ENCODE results near the gene AKAP8.

The AKAP8 gene

GRCh38 chr19:15330801-15331418, 48.7 kb downstream of the AKAP8 start:
- DNase-seq, result peak; percentile 67

DNA sequence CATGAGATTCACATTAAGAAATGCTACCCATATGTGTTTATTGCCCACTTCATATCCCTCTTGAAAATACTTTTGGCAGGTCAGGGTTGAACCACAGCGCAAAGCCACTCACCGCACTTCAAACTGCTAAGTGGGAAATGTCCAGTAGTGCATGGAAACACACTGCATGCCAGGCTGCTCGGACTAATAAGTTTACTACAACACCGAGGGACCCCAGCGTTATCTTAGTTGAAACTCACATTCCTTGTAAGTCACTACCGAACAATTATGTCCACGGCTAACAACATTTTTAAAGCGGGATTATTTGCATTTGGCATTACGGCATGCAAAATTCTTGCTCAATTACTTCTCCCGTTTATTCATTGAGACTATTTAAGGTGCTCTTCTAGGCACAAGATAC, 51.3 kb downstream of the AKAP8 start:
- DNase-seq, result no peak

DNA sequence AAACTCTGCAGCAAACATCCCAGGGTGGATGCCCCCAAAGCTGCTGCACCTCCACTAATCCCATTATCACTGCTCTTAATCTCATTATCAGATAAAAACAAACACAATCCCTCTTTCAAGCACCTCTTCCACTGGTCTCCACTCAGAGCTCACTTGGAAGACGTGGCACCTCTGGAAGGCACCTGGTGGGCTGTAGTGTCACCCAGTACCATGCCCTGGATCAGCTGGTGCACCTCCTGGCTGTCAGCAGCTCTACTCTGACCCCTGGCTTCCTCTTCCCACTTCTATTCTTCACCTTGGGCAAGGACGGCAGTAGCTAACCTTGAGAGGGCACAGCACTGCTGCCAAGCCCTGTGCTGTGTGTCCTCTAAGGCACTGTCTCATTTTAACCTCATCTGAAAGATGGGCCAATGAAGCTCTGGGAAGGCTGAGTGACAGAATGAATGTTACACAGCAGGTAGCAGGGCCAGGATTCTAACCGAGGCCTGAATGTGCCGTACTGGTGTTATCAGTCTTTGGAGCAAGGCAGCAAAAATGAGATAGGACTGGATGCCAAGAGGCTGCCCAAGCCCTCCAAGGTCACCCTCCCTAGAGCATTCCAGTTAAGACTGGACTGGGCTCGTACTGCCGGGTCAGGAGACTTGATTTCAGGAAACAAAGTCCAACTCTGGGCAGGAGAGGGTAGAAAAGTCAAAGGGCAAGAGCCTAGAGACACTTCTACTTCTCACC, 54.6 kb downstream of the AKAP8 start:
- no peak for DNase-seq

GRCh38 chr19:15323496-15324235, 55.9 kb downstream of the AKAP8 start:
- DNase-seq, result no peak

DNA sequence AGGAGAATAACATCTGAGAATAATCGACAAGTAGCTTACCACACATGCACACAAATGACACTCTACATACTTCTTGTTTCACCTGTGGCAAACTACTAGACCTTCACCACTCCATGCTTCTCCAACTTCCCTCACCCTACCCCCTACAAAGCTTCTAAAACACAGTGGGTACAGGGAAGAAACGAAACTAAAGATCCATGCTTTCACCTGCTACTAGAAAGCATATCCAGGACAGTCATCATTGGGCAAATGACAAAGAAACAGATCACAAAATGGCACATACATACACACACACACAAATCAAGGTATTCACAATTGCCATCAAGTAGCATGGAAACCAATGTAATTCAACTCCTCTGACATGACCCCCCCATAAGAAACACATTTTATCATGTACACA, 57.8 kb downstream of the AKAP8 start:
- no peak for DNase-seq

GRCh38 chr19:15320116-15320515, 59.5 kb downstream of the AKAP8 start:
- DNase-seq, result peak; percentile 84

- DNase-seq, result no peak
Observed at GRCh38 chr19:15318241-15318691, 61.3 kb downstream of the AKAP8 start.

GRCh38 chr19:15317392-15318071, 62.1 kb downstream of the AKAP8 start:
- peak; percentile 71 for DNase-seq

GRCh38 chr19:15316498-15316897, 63.1 kb downstream of the AKAP8 start:
- DNase-seq, result no peak

- DNase-seq, result no peak
Observed at GRCh38 chr19:15315101-15315500, 64.5 kb downstream of the AKAP8 start.

DNA sequence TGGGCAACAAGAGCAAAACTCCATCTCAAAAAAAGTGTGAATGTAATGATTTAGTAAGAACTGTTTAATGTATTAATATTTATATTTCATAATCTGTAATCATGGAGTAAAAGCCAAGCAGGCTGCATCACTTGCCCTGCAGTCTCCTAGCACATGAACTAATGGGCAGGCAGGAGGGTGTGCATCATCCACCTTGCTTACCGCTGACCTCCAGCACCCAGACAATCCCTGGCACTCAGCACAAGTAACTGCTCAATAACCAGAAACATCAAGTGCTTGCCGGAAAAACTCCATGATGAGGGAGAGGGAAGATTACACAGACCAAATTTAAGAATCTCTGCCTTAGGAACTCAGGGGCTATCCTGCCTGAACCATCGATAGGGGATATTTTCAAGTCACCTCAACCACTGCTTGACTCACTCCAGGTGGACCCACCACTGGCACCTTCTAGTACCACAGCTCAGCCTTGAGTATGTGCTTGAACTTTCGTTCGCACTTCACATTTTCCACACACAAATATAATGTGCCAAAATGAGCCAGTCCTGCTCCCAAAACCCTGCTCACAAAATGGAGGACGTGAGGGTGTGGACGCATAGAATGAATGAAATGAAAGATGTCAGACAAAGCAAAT, 65.8 kb downstream of the AKAP8 start:
- DNase-seq, result no peak

DNA sequence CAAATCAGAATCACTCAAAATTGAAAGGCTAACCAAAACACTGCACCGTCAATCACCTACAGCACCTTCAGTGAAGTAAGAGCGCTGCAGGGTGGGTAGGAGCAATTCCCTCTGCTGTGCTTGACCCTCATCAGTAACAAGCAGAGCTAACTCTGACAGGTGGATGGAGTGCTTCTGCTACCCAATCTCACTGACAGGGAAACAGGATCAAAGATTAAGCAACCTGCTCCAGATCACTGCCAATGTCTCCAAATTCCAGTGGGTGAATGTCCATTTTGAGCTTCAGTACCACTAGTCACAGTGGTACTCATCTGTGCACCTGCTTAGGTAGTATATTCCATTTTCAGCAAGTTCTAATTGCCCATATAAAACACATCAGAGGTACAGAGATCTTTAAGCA, 72.4 kb downstream of the AKAP8 start:
- no peak for DNase-seq

- DNase-seq, result no peak
Observed at GRCh38 chr19:15305582-15306334, 73.8 kb downstream of the AKAP8 start.

- DNase-seq, result no peak
Observed at GRCh38 chr19:15304140-15304705, 75.4 kb downstream of the AKAP8 start.

All from fibroblast of upper back skin (primary cell).